Spleen (tissue), 7 donors: ENCODE results near the gene KRT15.

Experiments used
- CTCF ChIP-seq, 11 experiments: fragments of 200-600 bp in 7 of 11; fragments of 450-650 bp in 4 of 11; sonication (generic) in 4 of 11; IDR thresholded peaks in 8 of 11; conservative IDR thresholded peaks in 3 of 11; 1 replicate in 7 of 11; 2 replicates in 4 of 11; pipeline versions ENCODE4 v1.4.0 to v1.8.0; 2016 to 2021; ENCODE audit warnings: antibody characterized with exemption in 11 of 11, inconsistent platforms in 4 of 11, mild to moderate bottlenecking in 1 of 11
- POLR2A ChIP-seq, 3 donors: fragments of 450-650 bp; IDR thresholded peaks; one replicate each; pipeline ENCODE4 v1.5.1; 2017; ENCODE audit warnings: antibody characterized with exemption in 3 of 3, mild to moderate bottlenecking in 1 of 3
- POLR2AphosphoS5 ChIP-seq, 3 donors: sonication (generic); formaldehyde crosslinking; IDR thresholded peaks; one replicate each; pipeline ENCODE4 v1.5.1; 2017; ENCODE audit warnings: antibody characterized with exemption in 3 of 3
- donor health status: DM: no; HTN: no; CAD: no; lungs with moderate emphysema.
- donor health status: DM: no; HTN: no; CAD: no.
- donor health status: DM: no; HTN: no; CAD: no.

DNA sequence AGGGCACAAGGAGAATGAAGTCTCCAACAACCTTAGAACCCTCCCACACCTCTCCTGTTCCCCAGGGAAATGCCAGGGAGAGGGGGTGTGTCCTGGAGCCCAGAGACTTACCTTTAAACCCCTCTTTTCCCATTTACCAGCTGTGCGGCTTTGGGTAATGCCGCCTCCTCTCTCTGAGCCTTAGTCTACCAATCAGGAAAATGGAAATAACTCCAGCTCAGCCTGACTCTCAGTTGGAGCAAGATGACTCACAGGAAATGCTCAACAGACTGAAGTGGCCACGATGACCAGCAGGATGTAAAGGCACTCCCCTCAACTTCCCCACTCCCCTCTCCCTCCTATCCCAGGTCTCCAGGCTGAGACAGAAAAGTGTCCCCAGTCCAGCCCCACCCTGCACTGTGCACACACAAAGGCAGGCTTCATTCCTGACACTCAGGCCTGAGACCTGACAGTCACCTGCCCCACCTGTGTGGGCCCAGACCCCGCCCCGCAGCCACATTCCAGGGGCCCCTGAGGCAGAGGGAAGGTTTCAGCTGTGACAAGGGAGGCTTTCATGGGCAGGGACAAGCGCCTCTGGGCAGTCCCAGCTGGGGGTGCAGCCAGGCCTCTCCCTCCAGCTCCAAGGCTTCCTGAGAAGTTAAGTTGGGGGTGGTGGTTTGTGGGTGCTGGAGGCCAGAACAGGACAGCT is 3.0 kb upstream of the KRT15 start:
- no peak for TF ChIP-seq CTCF (IDR thresholded peaks at IDR 0.05 in 8 of 11, conservative IDR thresholded peaks at IDR 0.05 in 3 of 11)
- TF ChIP-seq POLR2A (IDR thresholded peaks at IDR 0.05): no peak
- no peak for TF ChIP-seq POLR2AphosphoS5 (IDR thresholded peaks at IDR 0.05)
